HG03558 (cell line): ENCODE data around the gene TYRP1.

Experiments
- ATAC-seq: cut with Tn5 transposase; IDR thresholded peaks from one replicate; pipeline ENCODE4 v1.9.1; 2021; ENCODE audit warnings: moderate number of reproducible peaks; ENCODE audit not compliant: unreplicated experiment; ENCODE audit errors: extremely low read depth

TYRP1 gene

GRCh38 chr9:12723409-12724028, 30.3 kb downstream of the TYRP1 start:
- no peak for ATAC-seq

GRCh38 chr9:12726795-12727194, 33.6 kb downstream of the TYRP1 start:
- no peak for ATAC-seq

GRCh38 chr9:12730198-12730597, 37.0 kb downstream of the TYRP1 start:
- ATAC-seq = no peak

GRCh38 chr9:12730927-12731326, 37.7 kb downstream of the TYRP1 start:
- ATAC-seq = no peak

GRCh38 chr9:12732971-12733370, 39.8 kb downstream of the TYRP1 start:
- no peak for ATAC-seq

- ATAC-seq = no peak
Observed at GRCh38 chr9:12735665-12736064, 42.5 kb downstream of the TYRP1 start.

- ATAC-seq = no peak
Observed at GRCh38 chr9:12737871-12738270, 44.7 kb downstream of the TYRP1 start.

GRCh38 chr9:12739014-12739652, 45.9 kb downstream of the TYRP1 start:
- no peak for ATAC-seq

- no peak for ATAC-seq
Observed at GRCh38 chr9:12740845-12741244, 47.7 kb downstream of the TYRP1 start.

GRCh38 chr9:12748016-12748415, 54.8 kb downstream of the TYRP1 start:
- ATAC-seq = no peak

- no peak for ATAC-seq
Observed at GRCh38 chr9:12748954-12749353, 55.8 kb downstream of the TYRP1 start.

- no peak for ATAC-seq
Observed at GRCh38 chr9:12753931-12754330, 60.7 kb downstream of the TYRP1 start.

- no peak for ATAC-seq
Observed at GRCh38 chr9:12759761-12760160, 66.6 kb downstream of the TYRP1 start.
